K562 (cell line): ENCODE measurements around the gene GET3. TPM values are rescaled to one million over a fixed set of nuclear protein-coding genes. Genes with fewer than 3 reads are reported as not detected.
A peak's percentile ranks its signal among the peaks of the same experiment; 100 is the strongest.

Experiments
- CBX3 ChIP-seq, 2 experiments: IDR thresholded peaks; 1 replicate in 1 of 2; 2 replicates in 1 of 2; pipeline ENCODE4 v1.6.1; 2012; ENCODE audit warnings: inconsistent platforms in 2 of 2, low read length in 2 of 2, borderline replicate concordance in 1 of 2, control low read depth in 1 of 2
- COPS2 ChIP-seq: fragments of 450-650 bp; conservative IDR thresholded peaks from 2 replicates; pipeline ENCODE4 v1.6.1; 2016; ENCODE audit warnings: mild to moderate bottlenecking, moderate library complexity
- DACH1 ChIP-seq: fragments of 450-650 bp; IDR thresholded peaks from 2 replicates; pipeline ENCODE4 v1.6.1; 2018; ENCODE audit not compliant: partially characterized antibody
- DIDO1 ChIP-seq: fragments of 450-650 bp; IDR thresholded peaks from 2 replicates; pipeline ENCODE4 v1.6.1; 2016; ENCODE audit warnings: low read depth, missing biosample characterization, missing genetic modification characterization
- ETV5 ChIP-seq: sonication (generic); formaldehyde crosslinking; IDR thresholded peaks from 2 replicates; pipeline ENCODE4 v1.4.0; 2020; ENCODE audit warnings: low read depth, mild to moderate bottlenecking, missing genetic modification reagents
- HNRNPLL ChIP-seq: fragments of 200-400 bp; formaldehyde crosslinking; IDR thresholded peaks from 2 replicates; pipeline ENCODE4 v1.6.1; 2017; ENCODE audit warnings: low read length, low read depth, mild to moderate bottlenecking; ENCODE audit not compliant: poor library complexity, severe bottlenecking
- KAT7 ChIP-seq: sonication (generic); formaldehyde crosslinking; IDR thresholded peaks from 2 replicates; pipeline ENCODE4 v1.8.0; 2022; ENCODE audit warnings: missing genetic modification reagents, mild to moderate bottlenecking, borderline replicate concordance
- MEF2D ChIP-seq: conservative IDR thresholded peaks from 2 replicates; pipeline ENCODE4 v1.6.1; 2016; ENCODE audit warnings: low read depth, missing genetic modification characterization, missing compliant biosample characterization
- MYC ChIP-seq, 2 experiments: fragments of 250-450 bp in 1 of 2; sonication (Bioruptor Pico) in 1 of 2; IDR thresholded peaks; 2 replicates each; pipeline versions ENCODE4 v1.5.1 to v1.6.1; 2012 to 2021; ENCODE audit warnings: low read depth in 2 of 2, borderline replicate concordance in 1 of 2, improper control_type of control experiment in 1 of 2, low read length in 1 of 2, mild to moderate bottlenecking in 1 of 2, moderate library complexity in 1 of 2
- NR1H2 ChIP-seq: sonication (generic); formaldehyde crosslinking; IDR thresholded peaks from 2 replicates; pipeline ENCODE4 v1.4.0; 2020; ENCODE audit warnings: mild to moderate bottlenecking, missing genetic modification reagents
- SMAD3 ChIP-seq: fragments of 450-650 bp; formaldehyde crosslinking; conservative IDR thresholded peaks from 2 replicates; pipeline ENCODE4 v1.4.0; 2020; ENCODE audit warnings: mild to moderate bottlenecking
- SRSF1 ChIP-seq: fragments of 200-400 bp; formaldehyde crosslinking; IDR thresholded peaks from 2 replicates; pipeline ENCODE4 v1.6.1; 2017; ENCODE audit warnings: mild to moderate bottlenecking, low read depth, low read length, moderate library complexity
- ZFX ChIP-seq: sonication (generic); formaldehyde crosslinking; IDR thresholded peaks from 2 replicates; pipeline ENCODE4 v1.8.0; 2022; ENCODE audit warnings: mild to moderate bottlenecking, missing genetic modification reagents, moderate library complexity
- ZNF3 ChIP-seq: fragments of 250-450 bp; sonication (Bioruptor Pico); IDR thresholded peaks from 2 replicates; pipeline ENCODE4 v1.5.0; 2021; ENCODE audit warnings: mild to moderate bottlenecking, moderate library complexity
- polyA plus RNA-seq, 8 experiments: library from polyadenylated mRNA; depleted of rRNA in 4 of 8; stranded (reverse) in 5 of 8; unstranded in 3 of 8; fragments of >200 nt; fragmentation: Nextera tagmentation in 2 of 8; fragmentation: Illumina TruSeq in 1 of 8; extraction: Ambion mirVana in 2 of 8; extraction: Trizol in 1 of 8; gene quantifications; 2 replicates each; pipeline versions ENCODE4 v1.2.1 to v1.2.3, GENCODE V29; 2011 to 2014; ENCODE audit warnings: inconsistent platforms in 1 of 8, missing spikeins in 1 of 8
- total RNA-seq, 7 experiments: library from RNA; depleted of rRNA in 6 of 7; stranded (reverse); fragments of >200 nt in 6 of 7; fragmentation: Illumina TruSeq in 2 of 7; extraction: Trizol in 2 of 7; gene quantifications; 2 replicates each; pipeline versions ENCODE4 v1.2.1 to v1.2.3, GENCODE V29; 2011 to 2021; ENCODE audit warnings: low replicate concordance in 1 of 7
- TF ChIP-seq, protein P1 (sequence below): fragments of 450-650 bp; formaldehyde crosslinking; IDR thresholded peaks from 2 replicates; pipeline ENCODE4 v1.4.0; 2020; ENCODE audit warnings: mild to moderate bottlenecking
- TF ChIP-seq, protein P2 (sequence below), 2 experiments: fragments of 150-350 bp in 1 of 2; IDR thresholded peaks; 2 replicates each; pipeline ENCODE4 v1.6.1; 2012 to 2016; ENCODE audit warnings: low read depth in 2 of 2, low read length in 2 of 2, mild to moderate bottlenecking in 1 of 2, moderate library complexity in 1 of 2
- TF ChIP-seq, protein P3 (sequence below): fragments of 450-650 bp; formaldehyde crosslinking; IDR thresholded peaks from 2 replicates; pipeline ENCODE4 v1.4.0; 2022; ENCODE audit warnings: missing genetic modification characterization
- TF ChIP-seq, protein P4 (sequence below): fragments of 250-450 bp; sonication (Bioruptor Pico); IDR thresholded peaks from 2 replicates; pipeline ENCODE4 v1.5.0; 2021; ENCODE audit warnings: mild to moderate bottlenecking, borderline replicate concordance

GET3 gene
- total and polyA plus RNA-seq, 9 of the 15 experiments (the other 6 are each of a cell fraction or from before 2014, with no cell fraction given), result 8.3 to 83.5 (median 51.8) TPM

DNA sequence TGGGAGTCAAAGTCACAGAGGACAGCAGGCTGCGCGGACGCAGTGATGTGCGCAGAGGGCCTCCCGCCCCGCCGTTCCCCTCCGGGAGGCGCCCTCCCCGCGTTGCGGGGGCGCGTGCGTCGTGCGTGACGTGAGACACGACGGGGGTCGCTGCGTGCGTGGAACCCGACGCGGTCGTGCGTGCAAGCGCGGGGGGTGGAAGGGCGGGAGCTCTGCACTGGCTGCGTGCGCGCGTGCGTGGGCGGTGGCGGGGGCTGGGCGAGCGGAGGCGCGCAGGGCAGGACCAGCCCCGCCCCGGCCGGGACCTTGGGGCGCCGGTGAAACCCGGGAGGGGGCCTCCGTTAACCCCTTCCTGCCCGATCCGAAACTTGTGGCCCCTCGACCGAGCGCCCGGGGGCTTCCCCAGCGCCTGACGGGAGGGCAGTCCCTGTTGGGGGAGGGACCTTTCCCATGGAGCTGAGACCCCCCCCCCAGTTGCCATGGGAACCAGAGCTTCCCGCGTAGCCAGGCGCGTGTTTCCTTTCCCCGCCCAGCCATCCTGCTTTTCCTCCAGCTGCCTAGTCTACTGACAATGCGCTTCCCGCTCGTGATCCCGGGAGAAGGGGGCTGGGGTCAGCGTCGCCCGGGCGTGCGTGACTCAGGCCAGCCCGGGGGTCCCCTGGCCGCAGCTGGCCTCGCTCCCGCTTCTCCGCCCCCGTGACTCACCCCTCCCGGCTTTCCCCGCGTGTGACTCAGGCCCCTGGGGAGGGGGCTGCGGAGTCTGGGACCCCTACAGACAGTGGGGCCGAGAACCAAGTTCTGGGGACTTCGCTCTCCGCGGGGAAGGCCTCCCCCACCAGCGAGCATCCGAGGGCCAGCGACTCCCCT is 45.4 kb downstream of the GET3 start (continued):
- TF ChIP-seq, protein P1, sequence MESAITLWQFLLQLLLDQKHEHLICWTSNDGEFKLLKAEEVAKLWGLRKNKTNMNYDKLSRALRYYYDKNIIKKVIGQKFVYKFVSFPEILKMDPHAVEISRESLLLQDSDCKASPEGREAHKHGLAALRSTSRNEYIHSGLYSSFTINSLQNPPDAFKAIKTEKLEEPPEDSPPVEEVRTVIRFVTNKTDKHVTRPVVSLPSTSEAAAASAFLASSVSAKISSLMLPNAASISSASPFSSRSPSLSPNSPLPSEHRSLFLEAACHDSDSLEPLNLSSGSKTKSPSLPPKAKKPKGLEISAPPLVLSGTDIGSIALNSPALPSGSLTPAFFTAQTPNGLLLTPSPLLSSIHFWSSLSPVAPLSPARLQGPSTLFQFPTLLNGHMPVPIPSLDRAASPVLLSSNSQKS (CRISPR knock-in tag), result no peak
- TF ChIP-seq, protein P2, sequence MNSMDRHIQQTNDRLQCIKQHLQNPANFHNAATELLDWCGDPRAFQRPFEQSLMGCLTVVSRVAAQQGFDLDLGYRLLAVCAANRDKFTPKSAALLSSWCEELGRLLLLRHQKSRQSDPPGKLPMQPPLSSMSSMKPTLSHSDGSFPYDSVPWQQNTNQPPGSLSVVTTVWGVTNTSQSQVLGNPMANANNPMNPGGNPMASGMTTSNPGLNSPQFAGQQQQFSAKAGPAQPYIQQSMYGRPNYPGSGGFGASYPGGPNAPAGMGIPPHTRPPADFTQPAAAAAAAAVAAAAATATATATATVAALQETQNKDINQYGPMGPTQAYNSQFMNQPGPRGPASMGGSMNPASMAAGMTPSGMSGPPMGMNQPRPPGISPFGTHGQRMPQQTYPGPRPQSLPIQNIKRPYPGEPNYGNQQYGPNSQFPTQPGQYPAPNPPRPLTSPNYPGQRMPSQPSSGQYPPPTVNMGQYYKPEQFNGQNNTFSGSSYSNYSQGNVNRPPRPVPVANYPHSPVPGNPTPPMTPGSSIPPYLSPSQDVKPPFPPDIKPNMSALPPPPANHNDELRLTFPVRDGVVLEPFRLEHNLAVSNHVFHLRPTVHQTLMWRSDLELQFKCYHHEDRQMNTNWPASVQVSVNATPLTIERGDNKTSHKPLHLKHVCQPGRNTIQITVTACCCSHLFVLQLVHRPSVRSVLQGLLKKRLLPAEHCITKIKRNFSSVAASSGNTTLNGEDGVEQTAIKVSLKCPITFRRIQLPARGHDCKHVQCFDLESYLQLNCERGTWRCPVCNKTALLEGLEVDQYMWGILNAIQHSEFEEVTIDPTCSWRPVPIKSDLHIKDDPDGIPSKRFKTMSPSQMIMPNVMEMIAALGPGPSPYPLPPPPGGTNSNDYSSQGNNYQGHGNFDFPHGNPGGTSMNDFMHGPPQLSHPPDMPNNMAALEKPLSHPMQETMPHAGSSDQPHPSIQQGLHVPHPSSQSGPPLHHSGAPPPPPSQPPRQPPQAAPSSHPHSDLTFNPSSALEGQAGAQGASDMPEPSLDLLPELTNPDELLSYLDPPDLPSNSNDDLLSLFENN (IDR thresholded peaks at IDR 0.05; ENCODE audit: low read depth in 2 of 2, low read length in 2 of 2), result 0 out of 4 replicates have a peak, but pooled peaks of 1 of the 2 experiments have one; percentile 40
- no peak for TF ChIP-seq ZNF3 (CRISPR knock-in tag)
- no peak; the same call in 1 of the 2 replicates for TF ChIP-seq KAT7 (CRISPR knock-in tag)
- peak; percentile 62 for TF ChIP-seq HNRNPLL
- TF ChIP-seq DACH1, result no peak
- TF ChIP-seq MYC (IDR thresholded peaks at IDR 0.05; ENCODE audit: low read depth, low read length), result peak; percentile 76
- no peak for TF ChIP-seq MYC (CRISPR knock-in tag; IDR thresholded peaks at IDR 0.05; ENCODE audit: borderline replicate concordance, low read depth)
- 0 out of 2 replicates have a peak, but pooled peaks have one; percentile 59 for TF ChIP-seq SRSF1
- TF ChIP-seq ZFX, result peak; percentile 53
- TF ChIP-seq COPS2, result no peak
- no peak for TF ChIP-seq SMAD3 (CRISPR knock-in tag)
- no peak for TF ChIP-seq NR1H2 (CRISPR knock-in tag)
- TF ChIP-seq, protein P3, sequence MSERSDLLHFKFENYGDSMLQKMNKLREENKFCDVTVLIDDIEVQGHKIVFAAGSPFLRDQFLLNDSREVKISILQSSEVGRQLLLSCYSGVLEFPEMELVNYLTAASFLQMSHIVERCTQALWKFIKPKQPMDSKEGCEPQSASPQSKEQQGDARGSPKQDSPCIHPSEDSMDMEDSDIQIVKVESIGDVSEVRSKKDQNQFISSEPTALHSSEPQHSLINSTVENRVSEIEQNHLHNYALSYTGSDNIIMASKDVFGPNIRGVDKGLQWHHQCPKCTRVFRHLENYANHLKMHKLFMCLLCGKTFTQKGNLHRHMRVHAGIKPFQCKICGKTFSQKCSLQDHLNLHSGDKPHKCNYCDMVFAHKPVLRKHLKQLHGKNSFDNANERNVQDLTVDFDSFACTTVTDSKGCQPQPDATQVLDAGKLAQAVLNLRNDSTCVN (CRISPR knock-in tag), result no peak
- TF ChIP-seq DIDO1 (tag), result no peak
- TF ChIP-seq, protein P4, sequence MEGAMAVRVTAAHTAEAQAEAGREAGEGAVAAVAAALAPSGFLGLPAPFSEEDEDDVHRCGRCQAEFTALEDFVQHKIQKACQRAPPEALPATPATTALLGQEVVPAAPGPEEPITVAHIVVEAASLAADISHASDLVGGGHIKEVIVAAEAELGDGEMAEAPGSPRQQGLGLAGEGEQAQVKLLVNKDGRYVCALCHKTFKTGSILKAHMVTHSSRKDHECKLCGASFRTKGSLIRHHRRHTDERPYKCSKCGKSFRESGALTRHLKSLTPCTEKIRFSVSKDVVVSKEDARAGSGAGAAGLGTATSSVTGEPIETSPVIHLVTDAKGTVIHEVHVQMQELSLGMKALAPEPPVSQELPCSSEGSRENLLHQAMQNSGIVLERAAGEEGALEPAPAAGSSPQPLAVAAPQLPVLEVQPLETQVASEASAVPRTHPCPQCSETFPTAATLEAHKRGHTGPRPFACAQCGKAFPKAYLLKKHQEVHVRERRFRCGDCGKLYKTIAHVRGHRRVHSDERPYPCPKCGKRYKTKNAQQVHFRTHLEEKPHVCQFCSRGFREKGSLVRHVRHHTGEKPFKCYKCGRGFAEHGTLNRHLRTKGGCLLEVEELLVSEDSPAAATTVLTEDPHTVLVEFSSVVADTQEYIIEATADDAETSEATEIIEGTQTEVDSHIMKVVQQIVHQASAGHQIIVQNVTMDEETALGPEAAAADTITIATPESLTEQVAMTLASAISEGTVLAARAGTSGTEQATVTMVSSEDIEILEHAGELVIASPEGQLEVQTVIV (CRISPR knock-in tag), result no peak
- TF ChIP-seq MEF2D, result no peak
- TF ChIP-seq CBX3 (IDR thresholded peaks at IDR 0.05; ENCODE audit: borderline replicate concordance in 1 of 2, low read length in 2 of 2), result peak in 1 of 2 experiments; percentile 61; a peak in 1 of 3 replicates
- TF ChIP-seq ETV5 (CRISPR knock-in tag), result peak; percentile 54
